ENCODE data around the gene MED27. TPM values are rescaled to one million over a fixed set of nuclear protein-coding genes. Genes with fewer than 3 reads are reported as not detected.

The MED27 gene
- total and polyA plus RNA-seq, 7 donors = 11.9 to 19.7 (median 15.6) TPM

GRCh38 chr9:132043708-132044107, 36.0 kb downstream of the MED27 start:
- Histone ChIP-seq H3K27me3 (no peaks in the 10 kb centered on the region), H3K4me3 (no peak overlapping the region), H3K9me3 (no peaks in the 10 kb centered on the region), H3K36me3 (no peaks in the 10 kb centered on the region), H3K4me1 (no peaks in the 10 kb centered on the region), H3K27ac (no peak overlapping the region)
- intact Hi-C loops (cut with DNase I) = no loop called here
- no peak for DNase-seq
- 96% methylated on average over 3 of the region's 3 CpGs for WGBS, 2 donors
- no peak for TF ChIP-seq CTCF (IDR thresholded peaks at IDR 0.05)

- TF ChIP-seq CTCF (IDR thresholded peaks at IDR 0.05) (no peak), POLR2A (IDR thresholded peaks at IDR 0.05) (no peak), EP300 (IDR thresholded peaks at IDR 0.05) (no peak), POLR2AphosphoS5 (IDR thresholded peaks at IDR 0.05) (no peak)
- H3K9me3 ChIP-seq = no peaks in the 10 kb centered on the region
- 77 to 89% methylated on average over 4 of the region's 4 CpGs for WGBS, 2 donors
- H3K4me3 ChIP-seq = no peak overlapping the region
- no peaks in the 10 kb centered on the region for H3K4me1 ChIP-seq
- intact Hi-C loops (cut with DNase I) = no loop called here
- H3K27ac ChIP-seq = no peak overlapping the region
- no peak for DNase-seq
- H3K27me3 ChIP-seq = no peaks in the 10 kb centered on the region
- no peaks in the 10 kb centered on the region for H3K36me3 ChIP-seq
Observed at GRCh38 chr9:132042324-132042723, 37.3 kb downstream of the MED27 start.

GRCh38 chr9:132041798-132042197, 37.9 kb downstream of the MED27 start:
- 90 to 96% methylated on average over 9 of the region's 9 CpGs for WGBS, 2 donors
- TF ChIP-seq EP300 (IDR thresholded peaks at IDR 0.05) (no peak), CTCF (IDR thresholded peaks at IDR 0.05) (no peak), POLR2AphosphoS5 (IDR thresholded peaks at IDR 0.05) (no peak), POLR2A (IDR thresholded peaks at IDR 0.05) (no peak)
- H3K36me3 ChIP-seq = no peaks in the 10 kb centered on the region
- no peak overlapping the region for H3K4me3 ChIP-seq
- H3K4me1 ChIP-seq = no peaks in the 10 kb centered on the region
- no peak overlapping the region for H3K27ac ChIP-seq
- H3K27me3 ChIP-seq = no peaks in the 10 kb centered on the region
- intact Hi-C loops (cut with DNase I) = no loop called here
- DNase-seq = no peak
- H3K9me3 ChIP-seq = no peaks in the 10 kb centered on the region

GRCh38 chr9:132040808-132041207, 38.9 kb downstream of the MED27 start:
- Histone ChIP-seq H3K4me1 (no peaks in the 10 kb centered on the region), H3K4me3 (no peak overlapping the region), H3K27ac (no peak overlapping the region), H3K36me3 (no peaks in the 10 kb centered on the region), H3K27me3 (no peaks in the 10 kb centered on the region), H3K9me3 (no peaks in the 10 kb centered on the region)
- no peak for DNase-seq
- intact Hi-C loops (cut with DNase I) = no loop called here
- WGBS, 2 donors = 84 to 92% methylated on average over 5 of the region's 5 CpGs
- no peak for TF ChIP-seq EP300 (IDR thresholded peaks at IDR 0.05)
- no peak for TF ChIP-seq POLR2A (IDR thresholded peaks at IDR 0.05)
- TF ChIP-seq CTCF (IDR thresholded peaks at IDR 0.05) = no peak
- no peak for TF ChIP-seq POLR2AphosphoS5 (IDR thresholded peaks at IDR 0.05)

GRCh38 chr9:132040246-132040645, 39.4 kb downstream of the MED27 start:
- intact Hi-C loops (cut with DNase I) = no loop called here
- H3K36me3 ChIP-seq = no peaks in the 10 kb centered on the region
- DNase-seq = no peak
- no peak overlapping the region for H3K4me3 ChIP-seq
- no peaks in the 10 kb centered on the region for H3K27me3 ChIP-seq
- TF ChIP-seq EP300 (IDR thresholded peaks at IDR 0.05) = no peak
- TF ChIP-seq CTCF (IDR thresholded peaks at IDR 0.05) = no peak
- TF ChIP-seq POLR2AphosphoS5 (IDR thresholded peaks at IDR 0.05) = no peak
- no peak for TF ChIP-seq POLR2A (IDR thresholded peaks at IDR 0.05)
- no peaks in the 10 kb centered on the region for H3K4me1 ChIP-seq
- no peak overlapping the region for H3K27ac ChIP-seq
- WGBS, 2 donors = 93 to 94% methylated on average over 10 of the region's 10 CpGs
- no peaks in the 10 kb centered on the region for H3K9me3 ChIP-seq

Data from sigmoid colon (tissue), 7 donors.